Fibroblast of lung (primary cell): ENCODE data around the gene VAMP3. TPM values are rescaled to one million over a fixed set of nuclear protein-coding genes. Genes with fewer than 3 reads are reported as not detected.
A peak's percentile ranks its signal among the peaks of the same experiment; 100 is the strongest.

ENCODE experiments used
- DNase-seq, 2 donors: peaks; one replicate each; pipeline versions ENCODE4 v3.0.0 to v3.0.0-alpha.2; 2010; ENCODE audit warnings: low read depth in 2 of 2
- H2AFZ ChIP-seq: 2 replicates; pipeline ENCODE4 v1.5.1; 2012; ENCODE audit warnings: low read length, control low read depth, inconsistent platforms
- H3K27ac ChIP-seq: 2 replicates; pipeline ENCODE4 v1.5.1; 2011; ENCODE audit warnings: low read length, control low read depth; ENCODE audit not compliant: insufficient read depth
- H3K27me3 ChIP-seq: 2 replicates; pipeline ENCODE4 v1.5.1; 2011; ENCODE audit warnings: mild to moderate bottlenecking, low read length; ENCODE audit not compliant: control insufficient read depth, insufficient read depth
- H3K36me3 ChIP-seq: 2 replicates; pipeline ENCODE4 v1.5.1; 2011; ENCODE audit warnings: low read length; ENCODE audit not compliant: control insufficient read depth, insufficient read depth
- H3K4me1 ChIP-seq: 2 replicates; pipeline ENCODE4 v1.5.1; 2011; ENCODE audit warnings: low read length; ENCODE audit not compliant: control insufficient read depth, insufficient read depth; ENCODE audit errors: extremely low read depth
- H3K4me2 ChIP-seq: 2 replicates; pipeline ENCODE4 v1.5.1; 2011; ENCODE audit warnings: low read length, control low read depth; ENCODE audit not compliant: insufficient read depth; ENCODE audit errors: extremely low read depth
- H3K4me3 ChIP-seq, 4 experiments: fragments of 200-600 bp in 1 of 4; sonication (generic) in 1 of 4; replicated peaks in 1 of 4; 2 replicates each; pipeline ENCODE4 v1.5.1; 2011 to 2016; ENCODE audit warnings: low read length in 4 of 4, low read depth in 3 of 4, mild to moderate bottlenecking in 3 of 4, control low read depth in 2 of 4, inconsistent platforms in 1 of 4, mixed read lengths in 1 of 4; ENCODE audit not compliant: insufficient read depth in 1 of 4; ENCODE audit errors: control extremely low read depth in 1 of 4
- H3K79me2 ChIP-seq: 2 replicates; pipeline ENCODE4 v1.5.1; 2012; ENCODE audit warnings: mild to moderate bottlenecking, low read length, inconsistent platforms; ENCODE audit not compliant: control insufficient read depth, insufficient read depth
- H3K9ac ChIP-seq: 2 replicates; pipeline ENCODE4 v1.5.1; 2011; ENCODE audit warnings: mild to moderate bottlenecking, low read length, control low read depth; ENCODE audit not compliant: insufficient read depth
- H3K9me3 ChIP-seq: 2 replicates; pipeline ENCODE4 v1.5.1; 2012; ENCODE audit warnings: low read depth, low read length; ENCODE audit not compliant: control insufficient read depth, insufficient read depth
- H4K20me1 ChIP-seq: 2 replicates; pipeline ENCODE4 v1.5.1; 2011; ENCODE audit warnings: low read length; ENCODE audit not compliant: control insufficient read depth, insufficient read depth; ENCODE audit errors: extremely low read depth
- CTCF ChIP-seq, 2 donors: IDR thresholded peaks in 1 of 2; conservative IDR thresholded peaks in 1 of 2; 1 replicate in 1 of 2; 2 replicates in 1 of 2; pipeline ENCODE4 v1.5.1; 2011 to 2012; ENCODE audit warnings: low read length in 2 of 2, control low read depth in 1 of 2, inconsistent platforms in 1 of 2, low read depth in 1 of 2, mild to moderate bottlenecking in 1 of 2
- EZH2 ChIP-seq: IDR thresholded peaks from 2 replicates; pipeline ENCODE4 v1.5.1; 2012; ENCODE audit warnings: low read length, control low read depth, mild to moderate bottlenecking; ENCODE audit errors: missing control alignments
- polyA plus RNA-seq, 2 donors: library from polyadenylated mRNA; depleted of rRNA in 1 of 2; stranded (reverse) in 1 of 2; unstranded in 1 of 2; fragments of >200 nt; gene quantifications; 2 replicates each; pipeline ENCODE4 v1.2.1, GENCODE V29; 2011 to 2012; ENCODE audit warnings: missing spikeins in 1 of 2
- total RNA-seq: library from RNA; depleted of rRNA; stranded (reverse); fragments of >200 nt; gene quantifications from 2 replicates; pipeline ENCODE4 v1.2.1, GENCODE V29; 2014

Gene VAMP3
- total and polyA plus RNA-seq, 2 donors (not counting 1 experiment from before 2014, with no cell fraction given): 106 to 257 TPM

- Histone ChIP-seq H3K4me3 (no peak overlapping the region), H3K9ac (no peak overlapping the region), H3K4me1 (no peaks in the 10 kb centered on the region), H3K36me3 (no peaks in the 10 kb centered on the region), H3K27me3 (no peaks in the 10 kb centered on the region), H3K79me2 (no peaks in the 10 kb centered on the region), H2AFZ (no peak overlapping the region), H3K4me2 (no peak overlapping the region), H3K9me3 (no peaks in the 10 kb centered on the region), H3K27ac (no peak overlapping the region), H4K20me1 (no peaks in the 10 kb centered on the region)
- DNase-seq: no peak
- TF ChIP-seq CTCF (conservative IDR thresholded peaks at IDR 0.05 in 1 of 2, IDR thresholded peaks at IDR 0.05 in 1 of 2; ENCODE audit: low read depth in 1 of 2, low read length in 2 of 2) (no peak), EZH2 (no peak)
Observed at GRCh38 chr1:7821282-7821681, 50.2 kb downstream of the VAMP3 start.

- Histone ChIP-seq H3K4me2 (no peak overlapping the region), H3K4me1 (no peaks in the 10 kb centered on the region), H3K4me3 (no peak overlapping the region), H3K9me3 (no peaks in the 10 kb centered on the region), H3K27ac (no peak overlapping the region), H3K79me2 (no peaks in the 10 kb centered on the region), H3K27me3 (no peaks in the 10 kb centered on the region), H3K9ac (no peak overlapping the region), H2AFZ (no peak overlapping the region), H3K36me3 (peaks cover 5% of the 10 kb centered on the region), H4K20me1 (no peaks in the 10 kb centered on the region)
- no peak for TF ChIP-seq EZH2
- TF ChIP-seq CTCF (conservative IDR thresholded peaks at IDR 0.05 in 1 of 2, IDR thresholded peaks at IDR 0.05 in 1 of 2; ENCODE audit: low read depth in 1 of 2, low read length in 2 of 2): no peak
- no peak for DNase-seq
Observed at GRCh38 chr1:7824701-7825100, 53.6 kb downstream of the VAMP3 start.

DNA sequence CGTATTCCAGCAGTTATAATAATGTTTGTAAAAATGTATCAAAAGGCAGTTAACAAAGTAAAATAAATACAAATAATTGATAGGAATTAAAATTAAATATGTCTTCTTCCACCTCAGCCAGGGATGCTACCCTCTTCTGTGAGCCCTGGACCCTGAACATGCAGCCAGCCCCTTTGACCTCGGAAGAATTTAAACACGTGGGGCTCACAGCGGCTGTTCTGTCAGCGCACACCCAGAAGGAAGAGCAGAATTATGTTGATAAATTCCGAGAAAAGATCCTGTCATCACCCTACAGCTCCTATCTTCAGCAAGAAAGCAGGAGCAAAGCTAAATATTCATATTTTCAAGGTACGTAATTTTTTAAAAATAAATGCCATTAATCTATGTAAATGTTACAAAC is 55.3 kb downstream of the VAMP3 start:
- H3K36me3 ChIP-seq: peaks cover 5% of the 10 kb centered on the region
- no peak overlapping the region for H2AFZ ChIP-seq
- no peaks in the 10 kb centered on the region for H4K20me1 ChIP-seq
- no peak for DNase-seq
- H3K27me3 ChIP-seq: no peaks in the 10 kb centered on the region
- no peaks in the 10 kb centered on the region for H3K4me1 ChIP-seq
- no peaks in the 10 kb centered on the region for H3K79me2 ChIP-seq
- no peak for TF ChIP-seq EZH2
- TF ChIP-seq CTCF (conservative IDR thresholded peaks at IDR 0.05 in 1 of 2, IDR thresholded peaks at IDR 0.05 in 1 of 2; ENCODE audit: low read depth in 1 of 2, low read length in 2 of 2): no peak
- no peak overlapping the region for H3K27ac ChIP-seq
- no peak overlapping the region for H3K4me2 ChIP-seq
- peak overlapping the region in 1 of 4 experiments; percentile 76 for H3K4me3 ChIP-seq
- no peaks in the 10 kb centered on the region for H3K9me3 ChIP-seq
- no peak overlapping the region for H3K9ac ChIP-seq
